Measurements from ENCODE around the gene DLGAP1. TPM values are rescaled to one million over a fixed set of nuclear protein-coding genes. Genes with fewer than 3 reads are reported as not detected.
"Not testable (repeated sequence)": the region's sequence is repeated elsewhere in the genome, so short reads cannot be mapped to it uniquely, and the experiment has no call there.

The DLGAP1 gene
- total RNA-seq (2022): not detected in 2 replicates
- percentile 18 among the genes with signal in this experiment for Bru-seq, nascent RNA
- percentile 11 among the genes with signal in this experiment for BruChase-seq, experiment 1, labeled RNA remaining after a 6-hour chase
- percentile 10 among the genes with signal in this experiment for BruChase-seq, experiment 2, labeled RNA remaining after a 2-hour chase
- long read RNA-seq: 0 reads

DNA sequence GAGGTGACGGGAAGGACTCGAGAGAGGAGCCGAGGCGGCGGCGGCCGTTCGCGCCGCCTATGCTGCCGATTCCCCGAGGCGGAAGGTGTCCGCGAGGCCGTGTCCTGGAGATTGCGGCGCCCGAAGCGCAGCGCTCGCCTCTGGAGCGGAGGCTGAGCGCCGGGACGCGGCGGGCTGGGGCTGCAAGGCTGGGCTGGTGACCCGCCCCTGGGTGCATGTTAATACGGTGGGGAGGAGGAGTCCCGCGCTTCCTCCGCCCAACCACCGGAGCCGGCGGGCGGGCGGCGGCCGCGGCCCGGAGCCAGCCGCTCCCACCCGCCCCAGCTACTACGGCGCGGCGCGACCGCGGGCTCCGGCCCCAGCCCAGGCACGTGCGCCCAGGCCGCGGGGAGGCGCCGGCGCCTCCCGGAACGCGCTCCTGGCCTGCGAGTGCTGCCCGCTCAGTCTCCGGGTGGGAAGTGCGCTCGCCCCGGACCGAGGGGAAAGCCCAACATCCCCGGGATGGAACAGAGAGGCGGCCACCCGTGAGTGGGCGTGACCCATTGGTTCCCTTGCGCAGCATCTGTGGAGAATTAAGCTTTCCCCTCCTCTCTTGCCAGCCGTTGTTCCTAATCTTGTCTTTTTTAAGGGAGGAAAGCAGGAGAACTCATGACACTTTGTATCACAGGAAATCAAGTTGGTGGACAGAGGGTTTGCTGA, at the start of gene DLGAP1:
DLGAP1 (minus strand) TSS at position 195 of the 699 bp plus-strand sequence.
- H3K27ac Mint-ChIP-seq (ENCODE audit: low read depth, unreplicated experiment): no peak within 1 kb of the TSS
- H3K4me3 Mint-ChIP-seq (ENCODE audit: unreplicated experiment): no peak within 1 kb of the TSS
- ChIA-PET CTCF (interaction anchor here (0.6 kb wide), 1 partner anchor 12 kb away, joined by 3 read pairs; no protein-coding TSS in a partner anchor), POLR2A (no interaction called here)
- no TSS peak for BruUV-seq (replicated peaks)
- DNase-seq (ENCODE audit: unreplicated experiment): no peak
- TF ChIP-seq, protein P1, sequence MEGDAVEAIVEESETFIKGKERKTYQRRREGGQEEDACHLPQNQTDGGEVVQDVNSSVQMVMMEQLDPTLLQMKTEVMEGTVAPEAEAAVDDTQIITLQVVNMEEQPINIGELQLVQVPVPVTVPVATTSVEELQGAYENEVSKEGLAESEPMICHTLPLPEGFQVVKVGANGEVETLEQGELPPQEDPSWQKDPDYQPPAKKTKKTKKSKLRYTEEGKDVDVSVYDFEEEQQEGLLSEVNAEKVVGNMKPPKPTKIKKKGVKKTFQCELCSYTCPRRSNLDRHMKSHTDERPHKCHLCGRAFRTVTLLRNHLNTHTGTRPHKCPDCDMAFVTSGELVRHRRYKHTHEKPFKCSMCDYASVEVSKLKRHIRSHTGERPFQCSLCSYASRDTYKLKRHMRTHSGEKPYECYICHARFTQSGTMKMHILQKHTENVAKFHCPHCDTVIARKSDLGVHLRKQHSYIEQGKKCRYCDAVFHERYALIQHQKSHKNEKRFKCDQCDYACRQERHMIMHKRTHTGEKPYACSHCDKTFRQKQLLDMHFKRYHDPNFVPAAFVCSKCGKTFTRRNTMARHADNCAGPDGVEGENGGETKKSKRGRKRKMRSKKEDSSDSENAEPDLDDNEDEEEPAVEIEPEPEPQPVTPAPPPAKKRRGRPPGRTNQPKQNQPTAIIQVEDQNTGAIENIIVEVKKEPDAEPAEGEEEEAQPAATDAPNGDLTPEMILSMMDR (IDR thresholded peaks at IDR 0.05; ENCODE audit: unreplicated experiment): no peak
- peaks cover 2% of the 10 kb centered on the region for H3K4me1 Mint-ChIP-seq (ENCODE audit: insufficient read depth, unreplicated experiment)
- H3K9me3 Mint-ChIP-seq (ENCODE audit: unreplicated experiment): peaks cover 7% of the 10 kb centered on the region
- intact Hi-C loops (cut with micrococcal nuclease): no loop called here
- H3K36me3 Mint-ChIP-seq (ENCODE audit: insufficient read depth, unreplicated experiment): no peaks in the 10 kb centered on the region
- H3K27me3 Mint-ChIP-seq (ENCODE audit: insufficient read depth, unreplicated experiment): peaks cover 14% of the 10 kb centered on the region

DNA sequence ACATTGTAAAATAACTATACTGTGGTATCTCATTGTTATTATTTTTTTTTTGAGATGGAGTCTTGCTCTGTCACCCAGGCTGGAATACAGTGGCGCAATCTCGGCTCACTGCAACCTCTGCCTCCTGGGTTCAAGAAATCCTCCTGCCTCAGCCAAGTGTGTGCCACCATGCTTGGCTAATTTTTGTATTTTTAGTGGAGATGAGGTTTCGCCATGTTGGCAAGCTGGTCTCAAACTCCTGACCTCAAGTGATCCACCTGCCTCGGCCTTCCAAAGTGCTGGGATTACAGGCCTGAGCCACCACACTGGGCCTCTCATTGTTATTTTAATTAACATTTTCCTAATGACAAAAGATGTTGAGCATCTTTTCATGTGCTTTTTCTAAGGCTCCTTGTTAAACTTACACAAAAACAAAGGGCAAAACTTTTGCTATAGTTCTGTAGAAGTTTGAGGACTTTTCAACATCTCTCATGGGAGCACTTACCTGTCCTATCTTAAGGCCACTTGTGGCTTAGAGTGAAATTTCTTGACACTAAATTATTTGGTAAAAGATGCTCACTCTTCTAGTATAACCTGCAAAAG, 39.7 kb upstream of the DLGAP1 start:
- H3K27ac Mint-ChIP-seq (ENCODE audit: low read depth, unreplicated experiment); POLR2A ChIA-PET; BruUV-seq (replicated peaks); H3K4me3 Mint-ChIP-seq (ENCODE audit: unreplicated experiment); DNase-seq (ENCODE audit: unreplicated experiment); CTCF ChIA-PET; intact Hi-C loops (cut with micrococcal nuclease); H3K27me3 Mint-ChIP-seq (ENCODE audit: insufficient read depth, unreplicated experiment); H3K9me3 Mint-ChIP-seq (ENCODE audit: unreplicated experiment); H3K4me1 Mint-ChIP-seq (ENCODE audit: insufficient read depth, unreplicated experiment); H3K36me3 Mint-ChIP-seq (ENCODE audit: insufficient read depth, unreplicated experiment): not testable (repeated sequence)

DNA sequence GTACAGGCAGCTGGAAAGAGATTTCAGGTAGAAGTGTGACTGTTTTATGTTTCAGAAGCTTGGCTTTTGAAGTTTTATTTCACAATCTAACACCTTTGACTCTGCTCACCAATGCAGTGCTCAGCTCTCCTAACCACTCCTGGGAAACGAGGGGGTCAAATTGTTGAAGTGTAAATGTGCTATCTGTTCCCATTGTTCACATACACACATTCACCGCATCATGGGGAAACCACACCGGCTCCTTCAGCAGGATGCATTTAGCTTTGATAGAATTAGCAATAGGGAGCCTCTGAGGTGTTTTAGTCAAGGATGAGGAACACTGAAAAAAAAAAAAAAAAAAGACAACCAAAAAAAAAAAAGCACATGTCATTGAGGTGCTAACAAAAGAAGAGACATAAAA, 13.4 kb upstream of the DLGAP1 start:
- Mint-ChIP-seq H3K36me3 (ENCODE audit: insufficient read depth, unreplicated experiment) (no peaks in the 10 kb centered on the region), H3K27ac (ENCODE audit: low read depth, unreplicated experiment) (no peak overlapping the region), H3K4me3 (ENCODE audit: unreplicated experiment) (no peak overlapping the region), H3K27me3 (ENCODE audit: insufficient read depth, unreplicated experiment) (no peaks in the 10 kb centered on the region), H3K4me1 (ENCODE audit: insufficient read depth, unreplicated experiment) (no peaks in the 10 kb centered on the region), H3K9me3 (ENCODE audit: unreplicated experiment) (no peaks in the 10 kb centered on the region)
- intact Hi-C loops (cut with micrococcal nuclease): no loop called here
- no peak for DNase-seq (ENCODE audit: unreplicated experiment)
- no TSS peak for BruUV-seq (replicated peaks)
- TF ChIP-seq, protein P1 (IDR thresholded peaks at IDR 0.05; ENCODE audit: unreplicated experiment): no peak
- ChIA-PET CTCF (no interaction called here), POLR2A (no interaction called here)

DNA sequence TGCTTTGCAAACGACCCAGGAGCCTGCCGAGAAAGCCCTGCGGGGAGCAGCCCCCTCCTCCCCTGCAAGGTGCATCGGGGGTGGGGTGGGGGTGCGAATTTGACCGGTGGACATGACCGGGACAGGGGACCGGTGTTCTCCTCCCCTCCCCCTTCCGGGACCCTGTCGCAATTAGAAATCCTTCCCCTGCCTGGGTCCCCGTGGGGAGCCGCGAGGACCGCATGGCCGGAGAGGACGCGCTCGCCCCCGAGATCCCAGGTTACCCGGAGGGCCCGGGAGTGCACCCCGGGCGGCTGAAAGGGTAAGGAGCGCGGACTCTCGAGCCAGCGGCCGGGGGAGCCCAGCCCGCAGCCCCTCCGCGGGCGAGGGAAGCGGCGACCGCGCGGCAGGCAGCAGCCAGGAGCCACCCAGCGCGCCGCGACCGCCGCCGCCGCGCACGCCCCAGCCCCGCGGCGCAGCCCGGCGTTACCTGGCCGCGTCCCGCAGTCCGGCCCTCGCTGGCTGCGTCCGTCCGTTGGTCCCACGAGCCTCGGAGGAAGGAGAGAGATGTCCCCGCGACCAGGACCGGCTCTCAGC, 482 bp downstream of the DLGAP1 start:
- TF ChIP-seq, protein P1 (IDR thresholded peaks at IDR 0.05; ENCODE audit: unreplicated experiment): no peak
- no peak for DNase-seq (ENCODE audit: unreplicated experiment)
- no peak overlapping the region for H3K27ac Mint-ChIP-seq (ENCODE audit: low read depth, unreplicated experiment)
- H3K27me3 Mint-ChIP-seq (ENCODE audit: insufficient read depth, unreplicated experiment): peaks cover 20% of the 10 kb centered on the region
- no peak overlapping the region for H3K4me3 Mint-ChIP-seq (ENCODE audit: unreplicated experiment)
- no TSS peak for BruUV-seq (replicated peaks)
- POLR2A ChIA-PET: no interaction called here
- intact Hi-C loops (cut with micrococcal nuclease): no loop called here
- peaks cover 7% of the 10 kb centered on the region for H3K9me3 Mint-ChIP-seq (ENCODE audit: unreplicated experiment)
- CTCF ChIA-PET: interaction anchor here (0.7 kb wide), 1 partner anchor 603 kb away, joined by 3 read pairs; no protein-coding TSS in a partner anchor
- H3K36me3 Mint-ChIP-seq (ENCODE audit: insufficient read depth, unreplicated experiment): no peaks in the 10 kb centered on the region
- peaks cover 9% of the 10 kb centered on the region for H3K4me1 Mint-ChIP-seq (ENCODE audit: insufficient read depth, unreplicated experiment)
